Esophagus muscularis mucosa (tissue), 3 donors: ENCODE results near the gene CACFD1.

Experiments
- CTCF ChIP-seq, 3 experiments: fragments of 200-600 bp in 2 of 3; fragments of 450-650 bp in 1 of 3; sonication (generic) in 2 of 3; IDR thresholded peaks; one replicate each; pipeline ENCODE4 v1.5.1; 2017 to 2019; ENCODE audit warnings: antibody characterized with exemption in 3 of 3, mild to moderate bottlenecking in 2 of 3, moderate library complexity in 1 of 3
- POLR2A ChIP-seq: fragments of 450-650 bp; IDR thresholded peaks from one replicate; pipeline ENCODE4 v1.6.1; 2017; ENCODE audit warnings: antibody characterized with exemption, moderate library complexity, mild to moderate bottlenecking, low read depth

- TF ChIP-seq POLR2A: no peak
- no peak for TF ChIP-seq CTCF (IDR thresholded peaks at IDR 0.05)
These were observed 51.8 kb downstream of the CACFD1 start for GRCh38 chr9:133511607-133512006.
